GM19238 (cell line): ENCODE data around the gene BCAS3.

Experiments used
- DNase-seq: peaks from one replicate; pipeline ENCODE4 v3.0.0; 2011; ENCODE audit warnings: low spot score; ENCODE audit not compliant: insufficient read length

The BCAS3 gene

GRCh38 chr17:61185385-61185784 lies 507.7 kb downstream of the BCAS3 start:
- DNase-seq, result no peak

GRCh38 chr17:61187038-61187437 lies 509.4 kb downstream of the BCAS3 start:
- DNase-seq, result no peak

- no peak for DNase-seq
These were observed 510.4 kb downstream of the BCAS3 start for GRCh38 chr17:61188081-61188480.

- DNase-seq, result no peak
These were observed 512.3 kb downstream of the BCAS3 start for GRCh38 chr17:61189968-61190367.

GRCh38 chr17:61196302-61196704 lies 518.7 kb downstream of the BCAS3 start:
- no peak for DNase-seq

GRCh38 chr17:61196799-61197198 lies 519.1 kb downstream of the BCAS3 start:
- DNase-seq, result no peak

GRCh38 chr17:61199431-61200338 lies 522.0 kb downstream of the BCAS3 start:
- no peak for DNase-seq

- no peak for DNase-seq
These were observed 522.7 kb downstream of the BCAS3 start for GRCh38 chr17:61200339-61200715.

GRCh38 chr17:61201211-61201610 lies 523.6 kb downstream of the BCAS3 start:
- DNase-seq, result no peak

- DNase-seq, result no peak
These were observed 524.9 kb downstream of the BCAS3 start for GRCh38 chr17:61202564-61202963.

GRCh38 chr17:61203671-61204131 lies 526.0 kb downstream of the BCAS3 start:
- DNase-seq, result no peak

- DNase-seq, result no peak
These were observed 526.8 kb downstream of the BCAS3 start for GRCh38 chr17:61204456-61204855.

GRCh38 chr17:61205401-61205800 lies 527.8 kb downstream of the BCAS3 start:
- DNase-seq, result no peak

GRCh38 chr17:61205931-61206330 lies 528.3 kb downstream of the BCAS3 start:
- no peak for DNase-seq

- no peak for DNase-seq
These were observed 529.3 kb downstream of the BCAS3 start for GRCh38 chr17:61206922-61207321.

- DNase-seq, result no peak
These were observed 530.9 kb downstream of the BCAS3 start for GRCh38 chr17:61208301-61209105.

- DNase-seq, result no peak
These were observed 531.4 kb downstream of the BCAS3 start for GRCh38 chr17:61209106-61209439.

- DNase-seq, result no peak
These were observed 531.9 kb downstream of the BCAS3 start for GRCh38 chr17:61209525-61209924.

- no peak for DNase-seq
These were observed 533.6 kb downstream of the BCAS3 start for GRCh38 chr17:61211236-61211635.

GRCh38 chr17:61212655-61213054 lies 535.0 kb downstream of the BCAS3 start:
- no peak for DNase-seq

GRCh38 chr17:61214753-61215152 lies 537.1 kb downstream of the BCAS3 start:
- no peak for DNase-seq

GRCh38 chr17:61216066-61216465 lies 538.4 kb downstream of the BCAS3 start:
- DNase-seq, result no peak
